ENCODE data around the gene CDCA4.

CDCA4 gene

GRCh38 chr14:104991896-104992230, 29.0 kb downstream of the CDCA4 start:
- no peak for TF ChIP-seq TCF12 (IDR thresholded peaks at IDR 0.05; ENCODE audit: low read depth)
- no peak for TF ChIP-seq EGR1 (IDR thresholded peaks at IDR 0.05)
- no peak for TF ChIP-seq ZBTB7A (IDR thresholded peaks at IDR 0.05; ENCODE audit: low read depth)
- TF ChIP-seq RAD21 (IDR thresholded peaks at IDR 0.05; ENCODE audit: low read depth) = no peak
- TF ChIP-seq, protein P1, sequence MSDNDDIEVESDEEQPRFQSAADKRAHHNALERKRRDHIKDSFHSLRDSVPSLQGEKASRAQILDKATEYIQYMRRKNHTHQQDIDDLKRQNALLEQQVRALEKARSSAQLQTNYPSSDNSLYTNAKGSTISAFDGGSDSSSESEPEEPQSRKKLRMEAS (IDR thresholded peaks at IDR 0.05) = no peak
- no peak for TF ChIP-seq EP300 (IDR thresholded peaks at IDR 0.05; ENCODE audit: borderline replicate concordance)
- TF ChIP-seq CEBPB (IDR thresholded peaks at IDR 0.05) = no peak
- no peak for TF ChIP-seq REST (IDR thresholded peaks at IDR 0.05; ENCODE audit: low read depth)
- TF ChIP-seq FOXM1 (IDR thresholded peaks at IDR 0.05; ENCODE audit: borderline replicate concordance, low read depth) = no peak
- TF ChIP-seq CREB1 (IDR thresholded peaks at IDR 0.05; ENCODE audit: low read depth) = no peak
- no peak for TF ChIP-seq TAF1 (IDR thresholded peaks at IDR 0.05; ENCODE audit: low read depth)
- no peak for TF ChIP-seq TEAD4 (IDR thresholded peaks at IDR 0.05)
- no peak for TF ChIP-seq YY1 (IDR thresholded peaks at IDR 0.05; ENCODE audit: low read depth)
- TF ChIP-seq, protein P2, sequence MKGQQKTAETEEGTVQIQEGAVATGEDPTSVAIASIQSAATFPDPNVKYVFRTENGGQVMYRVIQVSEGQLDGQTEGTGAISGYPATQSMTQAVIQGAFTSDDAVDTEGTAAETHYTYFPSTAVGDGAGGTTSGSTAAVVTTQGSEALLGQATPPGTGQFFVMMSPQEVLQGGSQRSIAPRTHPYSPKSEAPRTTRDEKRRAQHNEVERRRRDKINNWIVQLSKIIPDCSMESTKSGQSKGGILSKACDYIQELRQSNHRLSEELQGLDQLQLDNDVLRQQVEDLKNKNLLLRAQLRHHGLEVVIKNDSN (IDR thresholded peaks at IDR 0.05) = no peak
- no peak for TF ChIP-seq NFIC (IDR thresholded peaks at IDR 0.05)

DNA sequence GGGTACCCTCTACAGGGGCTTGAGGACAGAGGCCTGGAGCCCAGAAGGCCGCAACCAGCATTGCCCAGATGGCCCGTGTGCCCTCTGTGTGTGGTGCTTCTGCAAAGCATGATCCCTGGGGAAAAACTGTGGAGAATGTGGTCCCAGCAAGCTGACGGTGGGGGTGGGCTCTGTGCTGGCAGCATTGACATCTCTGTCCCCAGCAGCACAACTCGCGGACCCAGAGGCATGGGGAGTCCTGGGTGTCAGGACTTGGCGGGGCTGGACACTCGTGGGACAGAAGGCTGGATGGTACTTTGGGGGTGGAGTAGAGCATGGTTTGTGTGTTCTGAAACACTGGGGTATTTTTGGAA, 31.0 kb downstream of the CDCA4 start:
- TF ChIP-seq TCF12 (IDR thresholded peaks at IDR 0.05; ENCODE audit: low read depth) = no peak
- TF ChIP-seq FOXM1 (IDR thresholded peaks at IDR 0.05; ENCODE audit: borderline replicate concordance, low read depth) = no peak
- no peak for TF ChIP-seq EP300 (IDR thresholded peaks at IDR 0.05; ENCODE audit: borderline replicate concordance)
- TF ChIP-seq, protein P2 (IDR thresholded peaks at IDR 0.05) = no peak
- no peak for TF ChIP-seq EGR1 (IDR thresholded peaks at IDR 0.05)
- no peak for TF ChIP-seq NFIC (IDR thresholded peaks at IDR 0.05)
- TF ChIP-seq TAF1 (IDR thresholded peaks at IDR 0.05; ENCODE audit: low read depth) = no peak
- TF ChIP-seq, protein P1 (IDR thresholded peaks at IDR 0.05) = no peak
- TF ChIP-seq YY1 (IDR thresholded peaks at IDR 0.05; ENCODE audit: low read depth) = no peak
- TF ChIP-seq REST (IDR thresholded peaks at IDR 0.05; ENCODE audit: low read depth) = no peak

- TF ChIP-seq CREB1 (IDR thresholded peaks at IDR 0.05; ENCODE audit: low read depth) (no peak), EP300 (IDR thresholded peaks at IDR 0.05; ENCODE audit: borderline replicate concordance) (no peak), CEBPB (IDR thresholded peaks at IDR 0.05) (no peak), YY1 (IDR thresholded peaks at IDR 0.05; ENCODE audit: low read depth) (no peak), TEAD4 (IDR thresholded peaks at IDR 0.05) (no peak), EGR1 (IDR thresholded peaks at IDR 0.05) (no peak), NFIC (IDR thresholded peaks at IDR 0.05) (no peak), RAD21 (IDR thresholded peaks at IDR 0.05; ENCODE audit: low read depth) (no peak), TAF1 (IDR thresholded peaks at IDR 0.05; ENCODE audit: low read depth) (no peak), REST (IDR thresholded peaks at IDR 0.05; ENCODE audit: low read depth) (no peak), ZBTB7A (IDR thresholded peaks at IDR 0.05; ENCODE audit: low read depth) (no peak), FOXM1 (IDR thresholded peaks at IDR 0.05; ENCODE audit: borderline replicate concordance, low read depth) (no peak), TCF12 (IDR thresholded peaks at IDR 0.05; ENCODE audit: low read depth) (no peak)
- TF ChIP-seq, protein P2 (IDR thresholded peaks at IDR 0.05) = no peak
- TF ChIP-seq, protein P1 (IDR thresholded peaks at IDR 0.05) = no peak
These were observed 31.5 kb downstream of the CDCA4 start for GRCh38 chr14:104989236-104989950.
